GM19238 (cell line): ENCODE results near the gene LYSMD3.
A peak's percentile ranks its signal among the peaks of the same experiment; 100 is the strongest.
"Not testable (repeated sequence)": the region's sequence is repeated elsewhere in the genome, so short reads cannot be mapped to it uniquely, and the experiment has no call there.

Experiments used
- DNase-seq: peaks from one replicate; pipeline ENCODE4 v3.0.0; 2011; ENCODE audit warnings: low spot score; ENCODE audit not compliant: insufficient read length

The LYSMD3 gene

DNA sequence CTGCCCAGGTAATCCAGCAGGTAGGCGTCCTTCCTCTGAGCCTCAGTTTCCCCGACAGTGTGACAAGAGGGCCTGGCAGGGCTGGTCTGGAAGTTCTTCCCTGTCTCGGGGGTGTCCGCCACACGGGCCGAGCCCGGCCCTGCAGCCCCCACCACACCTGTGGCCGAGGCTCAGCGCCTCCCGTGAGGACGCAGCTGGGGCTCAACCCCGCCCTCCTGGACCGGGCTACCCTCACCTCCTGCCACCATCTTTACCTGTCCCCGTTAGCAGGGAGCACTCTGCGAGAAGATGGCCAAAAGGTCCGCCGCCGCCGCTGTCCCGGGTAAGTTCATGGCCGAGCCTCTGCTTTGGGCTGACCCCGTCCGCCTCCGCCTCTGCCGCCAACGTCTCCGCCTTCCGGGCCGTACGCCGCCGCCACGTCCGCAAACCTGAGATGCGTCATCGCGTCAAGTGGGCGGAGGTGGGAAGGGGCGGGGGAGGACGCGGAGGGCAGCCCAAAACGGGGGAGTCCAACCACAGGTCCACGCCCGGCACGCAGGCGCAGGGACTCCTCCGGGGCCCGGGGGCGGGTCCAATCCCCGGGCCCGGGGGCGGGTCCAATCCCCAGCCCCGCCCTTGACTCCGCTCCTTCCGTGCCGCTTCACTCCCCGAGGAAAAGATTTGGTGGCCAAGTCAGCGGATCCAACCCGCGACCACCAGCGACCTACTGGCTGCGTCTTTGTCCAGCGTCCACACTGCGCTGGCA is at the start of gene LYSMD3:
Gene LYSMD3 (minus strand): TSS at position 391 of the 745 bp plus-strand sequence. CDS start 4,295 bp downstream, outside the sequence.
- DNase-seq, result peak; percentile 83

DNA sequence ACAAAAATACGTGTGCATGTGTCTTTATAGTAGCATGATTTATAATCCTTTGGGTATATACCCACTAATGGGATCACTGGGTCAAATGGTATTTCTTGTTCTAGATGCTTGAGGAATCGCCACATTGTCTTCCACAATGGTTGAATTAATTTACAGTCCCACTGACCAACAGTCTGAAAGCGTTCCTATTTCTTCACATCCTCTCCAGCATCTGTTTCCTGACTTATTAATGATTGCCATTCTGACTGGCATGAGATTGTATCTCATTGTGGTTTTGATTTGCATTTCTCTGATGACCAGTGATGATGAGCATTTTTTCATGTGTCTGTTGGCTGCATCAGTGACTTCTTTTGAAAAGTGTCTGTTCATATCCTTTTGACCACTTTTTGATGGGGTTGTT is 47.2 kb upstream of the LYSMD3 start:
- not testable (repeated sequence) for DNase-seq

DNA sequence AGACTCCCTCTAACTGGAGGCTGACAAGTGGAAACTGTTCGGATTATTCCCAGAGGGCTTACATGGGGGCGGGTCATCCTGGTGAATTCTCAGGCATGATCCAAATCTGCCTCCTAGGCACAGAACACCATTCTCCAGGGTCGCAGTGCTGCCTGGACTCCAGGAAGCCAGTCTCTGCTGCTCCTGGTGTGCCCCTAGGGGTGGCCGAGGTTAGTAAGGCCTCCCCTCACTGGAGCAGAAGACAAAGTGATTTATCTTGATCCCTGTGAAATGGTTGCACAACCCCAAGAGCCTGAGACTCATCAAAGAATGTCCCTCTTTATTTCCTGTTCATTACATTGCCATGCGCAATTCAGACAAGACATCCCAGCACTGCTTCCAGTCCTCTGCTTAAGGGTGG is 46.3 kb upstream of the LYSMD3 start:
- DNase-seq, result no peak

DNA sequence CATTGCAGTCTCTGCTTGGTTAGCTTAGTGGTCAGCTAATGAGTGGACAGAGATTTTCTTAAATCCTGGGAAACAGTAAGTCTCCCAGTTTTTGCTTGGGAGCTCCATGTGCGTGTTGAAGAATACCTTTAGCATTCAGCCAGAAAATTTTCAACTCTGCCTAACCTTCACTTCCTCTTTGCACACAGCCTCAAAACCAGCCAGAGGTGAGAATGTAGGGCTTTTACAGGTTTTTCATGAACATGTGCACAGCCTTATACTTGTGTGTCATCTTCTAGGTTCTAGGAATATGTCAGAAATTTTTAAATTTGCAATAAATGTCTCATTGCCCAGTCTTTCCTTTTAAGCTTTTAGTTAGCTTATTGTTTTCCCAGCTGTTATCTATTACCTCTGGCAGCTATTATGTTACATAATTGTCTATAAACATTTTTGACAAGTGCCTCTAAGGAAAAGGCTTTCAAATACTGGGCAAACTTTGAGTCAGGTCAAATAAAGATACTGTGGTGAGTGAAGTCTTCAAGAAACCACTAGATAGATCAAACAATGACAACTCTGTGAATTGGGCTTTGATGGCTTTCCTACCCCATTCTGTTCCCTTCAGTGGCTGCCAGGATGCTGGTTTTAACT is 41.9 kb upstream of the LYSMD3 start:
- DNase-seq, result no peak

DNA sequence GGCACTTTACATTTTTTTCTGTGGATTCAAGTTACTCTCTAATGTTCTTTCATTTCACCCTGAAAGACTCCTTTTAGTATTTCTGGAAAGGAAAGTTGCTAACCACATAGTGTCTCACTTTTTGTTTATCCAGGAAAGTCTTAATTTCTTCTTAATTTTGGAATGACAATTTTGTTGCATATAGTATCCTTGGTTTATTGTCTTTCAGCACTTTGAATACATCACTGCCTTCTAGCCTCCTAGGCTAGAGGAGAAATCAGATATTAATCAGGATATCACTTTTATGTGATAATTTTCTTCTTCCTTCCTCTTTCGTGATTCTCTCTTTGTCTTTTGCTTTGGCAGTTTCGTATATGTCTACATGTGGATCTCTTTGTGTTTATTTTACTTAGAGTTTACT is 40.6 kb upstream of the LYSMD3 start:
- DNase-seq, result no peak

DNA sequence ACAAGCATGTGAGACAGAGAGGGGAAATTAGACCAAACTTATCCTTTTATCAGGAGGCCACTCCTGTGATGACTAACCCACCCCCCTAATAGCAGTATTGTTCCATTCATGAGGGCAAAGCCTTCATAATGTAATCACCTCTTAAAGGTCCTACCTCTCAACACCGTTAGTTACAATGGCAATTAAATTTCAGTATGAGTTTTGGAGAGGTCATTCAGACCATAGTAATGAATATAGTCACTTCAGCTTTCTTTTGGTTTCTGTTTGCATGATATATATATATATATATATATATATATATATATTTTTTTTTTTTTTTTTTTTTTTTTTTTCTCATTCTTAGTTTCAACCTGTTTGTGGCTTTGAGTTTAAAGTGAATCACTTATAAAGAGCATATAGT is 39.7 kb upstream of the LYSMD3 start:
- no peak for DNase-seq

DNA sequence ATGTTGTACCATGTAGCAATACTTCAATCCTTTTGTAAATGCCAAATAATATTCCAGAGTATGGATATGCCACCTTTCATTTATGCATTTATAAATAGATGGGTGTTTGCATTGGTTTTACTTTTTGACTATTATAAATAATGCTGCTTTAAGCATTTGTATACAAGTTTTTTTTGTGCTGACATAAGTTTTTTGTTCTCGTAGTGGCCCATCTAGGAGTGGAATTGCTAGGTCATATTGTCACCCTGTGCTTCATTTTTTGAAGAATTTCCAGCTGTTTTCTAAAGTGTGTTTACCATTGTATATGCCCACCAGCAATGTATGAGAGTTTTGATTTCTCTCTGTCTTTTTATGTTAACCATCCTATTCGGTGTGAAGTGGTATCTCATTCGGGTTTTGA is 36.1 kb upstream of the LYSMD3 start:
- DNase-seq, result no peak

DNA sequence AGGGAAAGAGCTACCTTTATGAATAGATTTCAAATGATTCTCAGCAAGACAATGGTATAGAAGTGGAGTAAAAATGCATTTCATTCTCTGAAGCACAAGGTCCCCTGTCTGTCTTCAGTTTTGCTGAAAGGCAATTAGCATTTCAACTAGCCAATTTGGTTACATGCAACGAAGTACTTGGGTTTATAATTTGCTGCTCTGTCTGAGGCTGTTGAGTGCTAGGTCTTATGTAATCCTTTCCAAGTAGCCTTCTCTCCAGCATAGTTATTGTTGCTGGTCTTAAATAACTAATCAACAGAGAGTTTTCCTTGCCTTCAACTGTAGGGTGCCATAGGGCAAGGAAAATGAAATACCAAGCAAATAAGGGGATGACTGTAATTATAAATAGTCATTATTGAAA is 33.7 kb upstream of the LYSMD3 start:
- DNase-seq, result no peak

DNA sequence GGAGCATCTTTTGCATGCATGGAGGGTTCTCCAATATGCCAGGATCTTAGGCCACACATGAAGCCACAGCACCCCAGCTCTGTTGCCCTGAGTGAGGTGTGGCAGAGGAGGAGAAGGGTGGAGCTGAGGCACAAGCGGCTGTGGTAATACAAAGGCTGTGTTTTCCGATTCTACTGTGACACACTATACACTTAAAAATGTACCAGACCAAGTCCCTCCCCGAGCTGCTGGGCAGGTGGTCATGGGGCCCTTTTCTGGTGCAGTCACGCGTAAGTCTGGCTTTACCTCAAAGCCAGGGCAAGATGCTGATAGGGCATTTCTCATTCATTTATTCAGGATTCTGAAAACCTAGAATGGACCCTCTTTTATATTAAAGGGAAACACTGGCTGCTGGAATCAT is 33.0 kb upstream of the LYSMD3 start:
- no peak for DNase-seq

DNA sequence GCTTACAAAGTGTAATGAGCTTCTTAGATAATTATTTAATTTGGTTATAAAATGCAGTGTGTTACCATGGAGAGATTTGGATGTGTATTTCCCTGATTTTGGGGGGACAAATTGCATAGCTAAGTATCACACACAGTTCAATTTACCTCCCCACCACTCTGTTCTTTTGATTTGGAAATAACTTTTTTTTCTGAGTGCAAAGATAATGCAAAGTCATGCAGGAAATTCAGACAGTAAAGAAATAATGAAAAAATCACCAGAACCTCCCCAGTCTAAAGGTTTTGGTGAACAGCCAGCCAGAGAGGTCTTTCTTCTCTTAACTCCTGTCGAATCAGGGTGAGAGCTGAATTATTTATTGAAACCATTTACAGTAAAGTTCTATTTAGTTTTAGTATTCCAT is 32.4 kb upstream of the LYSMD3 start:
- DNase-seq, result no peak

DNA sequence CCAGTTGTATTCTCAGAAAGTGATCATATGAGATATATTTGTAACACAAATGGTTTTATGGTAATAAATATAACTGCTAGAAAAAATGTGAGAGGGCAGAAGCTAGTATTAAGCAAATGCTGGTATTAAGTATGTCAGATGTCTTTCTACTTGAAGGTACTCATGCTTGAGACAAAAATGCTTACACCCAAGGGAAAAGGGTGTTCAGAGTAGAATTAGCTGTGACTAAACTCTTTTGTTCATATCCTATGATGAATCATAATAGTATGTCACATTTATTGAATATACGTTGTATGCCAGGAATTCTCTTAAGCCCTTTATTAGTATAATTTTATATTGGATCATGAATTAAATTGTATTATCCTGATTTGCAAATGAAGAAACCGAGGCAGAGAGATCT is 31.4 kb upstream of the LYSMD3 start:
- DNase-seq, result no peak

DNA sequence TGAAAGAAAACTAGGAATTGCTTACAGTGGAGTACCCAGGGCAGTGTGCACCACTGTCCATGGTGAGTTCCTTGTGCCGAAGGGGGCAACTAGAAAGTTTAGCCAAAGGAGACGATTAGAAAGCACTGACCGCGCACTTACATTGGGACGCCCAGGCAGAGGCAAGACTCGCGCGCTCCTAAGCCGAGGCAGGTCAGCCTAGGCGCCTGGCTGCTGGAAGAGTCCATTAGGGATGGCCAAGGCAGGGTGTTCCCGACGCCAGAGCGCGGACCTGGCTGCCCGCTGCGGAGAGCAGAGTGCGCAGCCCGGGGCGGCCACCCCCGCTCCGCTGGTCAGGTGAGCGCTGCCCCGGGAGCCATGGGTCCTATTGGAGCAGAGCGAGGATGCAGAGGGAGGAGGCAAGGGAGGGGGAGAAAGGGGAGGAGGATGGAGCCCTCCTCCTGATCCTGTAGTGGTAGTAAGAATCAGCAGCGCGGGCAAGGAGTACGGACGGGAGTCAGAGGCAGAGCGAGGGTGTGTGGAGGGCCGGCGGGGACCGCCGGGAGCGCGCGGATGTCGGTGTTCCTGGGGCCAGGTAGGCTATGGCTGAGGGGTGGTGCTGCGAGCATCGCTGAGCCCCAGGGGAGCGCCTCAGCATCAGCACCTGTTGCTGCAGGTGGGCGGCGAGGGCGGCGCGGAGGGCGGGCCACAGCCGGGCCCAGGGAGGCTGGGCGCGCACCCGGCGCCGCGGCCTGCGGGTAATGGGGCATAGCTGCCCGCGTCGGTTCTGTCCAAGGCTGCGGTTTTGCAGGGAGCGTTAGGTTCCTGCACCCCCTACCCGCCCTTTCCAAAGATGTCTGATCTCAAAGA is 29.2 kb upstream of the LYSMD3 start, which contains the start of gene ADGRV1:
Gene ADGRV1 (plus strand): TSS at position 454 of the 849 bp plus-strand sequence. CDS start 99 bp downstream, at position 553.
- no peak for DNase-seq

DNA sequence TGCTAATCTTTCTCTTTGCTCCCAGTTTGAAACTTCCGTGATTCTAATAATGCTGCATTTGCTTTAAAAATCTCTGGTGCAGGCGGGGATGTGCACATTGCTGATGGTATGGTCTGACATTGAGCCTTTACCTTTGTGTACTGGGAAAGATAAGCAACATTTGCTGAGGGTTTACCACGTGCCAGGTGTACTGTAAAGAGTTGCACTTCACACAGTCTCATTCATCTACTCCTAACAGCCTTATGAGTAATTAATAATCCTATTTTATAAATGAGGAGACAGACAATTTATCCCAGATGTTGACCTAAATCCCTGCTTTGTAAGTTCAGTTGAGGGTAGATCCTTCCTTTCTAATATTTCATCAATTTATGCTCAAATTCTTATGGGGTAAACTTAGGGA is 28.5 kb upstream of the LYSMD3 start:
- DNase-seq, result no peak

DNA sequence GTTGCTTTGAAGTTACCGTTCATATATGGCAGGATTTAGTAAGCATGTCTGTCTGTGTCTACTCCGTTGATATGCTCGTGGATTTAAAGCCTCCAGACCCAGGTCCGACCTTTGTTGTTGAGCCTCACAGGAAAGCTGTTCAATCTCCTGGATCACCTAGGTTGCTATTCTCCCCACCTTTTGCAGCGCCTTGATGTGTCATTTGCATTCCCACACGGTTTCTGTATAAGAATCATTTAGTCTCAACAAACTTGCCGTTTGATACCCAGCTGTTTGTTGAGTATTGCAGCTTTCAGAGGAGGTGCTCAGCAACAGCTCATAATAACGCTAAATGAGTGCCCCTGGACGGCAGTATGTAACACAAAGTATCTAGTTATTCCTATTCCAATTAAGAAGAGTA is 28.0 kb upstream of the LYSMD3 start:
- no peak for DNase-seq

DNA sequence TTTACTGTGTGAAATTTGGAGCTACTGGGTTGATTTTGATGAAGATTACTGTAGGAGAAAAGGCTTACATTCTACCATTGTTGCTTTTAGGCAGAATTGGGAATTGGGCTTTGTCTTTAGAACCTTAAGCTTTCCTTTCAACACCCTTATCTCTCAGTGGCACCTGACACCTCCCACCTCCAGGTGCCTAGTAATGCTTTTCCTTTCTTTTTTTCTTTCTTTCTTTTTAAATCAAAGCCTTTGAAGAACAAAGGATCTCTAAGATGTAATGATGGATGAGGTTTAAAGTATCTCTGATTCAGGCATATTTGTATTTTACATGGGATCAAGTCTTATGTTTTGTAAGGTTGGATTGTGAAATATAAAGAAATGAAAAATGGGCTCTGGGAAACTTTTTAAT is 26.3 kb upstream of the LYSMD3 start:
- DNase-seq, result no peak

DNA sequence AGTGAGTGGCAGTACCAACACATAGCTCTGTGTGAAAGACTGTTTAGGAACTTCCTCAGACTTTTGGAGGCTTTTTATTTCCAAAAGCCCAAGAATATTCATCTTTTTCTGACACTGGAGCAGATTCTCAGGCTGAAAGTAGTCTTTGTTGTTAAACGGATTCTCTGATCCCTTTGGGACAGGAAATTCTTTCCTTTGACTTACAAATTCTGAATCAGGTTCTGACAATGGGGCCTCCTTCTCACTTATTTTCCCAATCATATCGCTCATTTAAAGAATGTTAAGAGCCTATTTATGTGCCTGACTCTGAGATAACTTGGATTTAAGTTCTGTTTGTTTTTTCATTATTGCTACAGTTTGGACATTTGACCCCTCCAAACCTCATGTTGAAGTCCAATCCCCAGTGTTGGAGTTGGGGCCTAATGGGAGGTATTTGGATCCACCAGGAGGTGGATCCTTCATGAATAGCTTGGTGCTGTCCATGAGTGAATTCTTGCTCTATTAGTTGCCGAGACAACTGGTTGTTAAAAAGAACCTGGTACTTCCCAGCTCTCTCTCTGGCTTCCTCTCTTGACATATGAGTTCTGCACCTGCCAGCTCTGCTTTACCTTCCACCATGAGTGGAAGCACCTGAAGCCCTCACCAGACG is 25.1 kb upstream of the LYSMD3 start:
- DNase-seq, result no peak

DNA sequence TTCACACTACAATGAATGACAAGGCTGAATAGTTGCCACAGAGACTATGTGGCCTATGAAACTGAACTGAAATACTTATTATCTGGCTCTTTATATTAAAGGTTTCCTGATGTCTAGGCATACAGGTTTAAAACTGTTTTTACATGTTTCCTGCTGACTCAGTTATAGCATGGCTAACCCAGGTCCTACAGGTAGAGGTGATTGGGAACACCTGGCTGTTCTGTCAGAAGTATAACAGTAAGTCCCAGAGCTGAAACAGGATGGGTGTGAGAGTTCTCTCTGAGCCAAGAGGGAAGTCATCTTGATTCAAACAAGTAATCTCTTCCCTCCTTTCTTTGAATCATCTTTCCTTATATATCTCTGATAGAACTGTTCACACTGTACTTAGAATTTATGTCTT is 24.3 kb upstream of the LYSMD3 start:
- DNase-seq, result no peak

DNA sequence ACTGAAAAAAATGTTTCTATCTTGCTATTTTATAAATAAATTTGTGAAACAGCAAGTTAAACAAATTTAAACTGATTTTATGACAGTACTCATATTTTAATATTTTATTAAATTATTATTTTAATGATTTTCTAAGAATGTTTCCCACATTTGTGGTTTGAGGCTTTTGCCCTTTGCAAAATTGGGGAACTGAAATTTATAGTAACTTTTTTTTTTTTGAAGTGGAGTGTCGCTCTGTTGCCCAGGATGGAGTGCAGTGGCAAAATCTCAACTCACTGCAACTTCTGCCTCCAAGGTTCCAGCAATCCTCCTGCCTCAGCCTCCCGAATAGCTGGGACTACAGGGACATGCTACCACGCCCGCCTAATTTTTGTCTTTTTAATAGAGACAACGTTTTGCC is 22.0 kb upstream of the LYSMD3 start:
- no peak for DNase-seq

DNA sequence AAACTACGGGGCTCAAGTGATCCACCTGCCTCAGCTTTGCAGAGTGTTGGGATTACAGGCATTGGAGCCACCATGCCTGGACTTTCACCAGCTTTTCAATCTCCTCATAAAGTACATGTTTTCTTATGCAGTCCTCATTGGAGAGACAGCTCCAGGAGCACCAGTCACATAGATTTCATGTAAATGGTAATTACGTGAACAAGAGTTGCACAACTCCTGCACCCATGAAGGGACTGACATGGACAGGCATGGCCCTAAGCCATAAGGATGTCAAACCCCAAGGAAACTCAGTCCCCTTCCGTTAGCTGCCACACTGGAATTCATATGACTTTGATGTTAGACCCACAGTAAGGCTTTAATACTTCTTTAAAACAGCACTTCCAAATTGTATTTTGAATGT is 21.6 kb upstream of the LYSMD3 start:
- no peak for DNase-seq

DNA sequence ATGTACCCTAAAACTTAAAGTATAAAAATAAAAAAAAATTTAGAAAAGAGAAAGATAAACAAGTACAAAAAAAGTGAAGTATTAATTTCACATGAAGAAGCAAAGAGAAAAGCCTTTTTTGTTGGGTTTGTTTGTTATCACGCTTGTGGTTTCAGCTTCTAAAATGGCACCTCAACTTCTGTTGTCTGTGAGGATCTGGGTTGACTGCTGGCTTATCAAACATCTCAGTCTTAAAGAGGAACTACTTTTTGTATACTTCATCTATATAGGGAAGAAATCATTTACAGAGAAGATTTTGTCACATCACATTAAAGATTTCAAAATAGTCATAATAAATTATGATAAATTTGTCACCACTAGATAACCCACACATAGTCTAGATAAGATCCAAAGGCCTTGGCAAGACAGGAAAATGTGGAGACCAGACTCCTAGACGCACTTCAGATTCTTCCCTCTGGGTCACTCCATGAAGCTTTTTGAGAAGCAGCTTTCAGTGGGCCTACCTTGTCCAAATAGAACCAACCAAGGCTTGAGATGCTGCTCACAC is 20.4 kb upstream of the LYSMD3 start:
- DNase-seq, result no peak

DNA sequence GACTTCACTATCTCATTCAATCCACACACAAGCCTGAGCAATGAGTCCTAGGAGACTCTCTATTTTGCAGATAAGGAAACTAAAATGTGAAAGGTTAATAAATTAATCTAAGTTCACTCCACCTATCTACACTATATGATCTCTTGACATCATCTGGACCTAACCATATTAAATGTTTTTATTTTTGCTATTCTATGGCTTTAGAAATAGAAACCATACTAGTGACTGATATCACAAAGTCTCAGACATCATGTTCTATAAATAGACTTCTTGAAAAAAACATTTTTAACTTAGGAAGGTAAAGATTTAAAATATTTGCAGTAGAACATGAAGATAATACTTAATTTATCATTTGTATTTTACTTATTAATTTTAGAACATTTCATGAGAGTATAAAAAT is 19.8 kb upstream of the LYSMD3 start:
- DNase-seq, result no peak
